HG03575 (cell line): ENCODE data around the gene VPS13C.

Experiments used
- ATAC-seq: cut with Tn5 transposase; IDR thresholded peaks from one replicate; pipeline ENCODE4 v1.9.1; 2021; ENCODE audit not compliant: unreplicated experiment, insufficient number of reproducible peaks, low FRiP score; ENCODE audit errors: extremely low read depth

Gene VPS13C

GRCh38 chr15:61906961-61907752 lies 153.1 kb downstream of the VPS13C start:
- ATAC-seq = no peak

DNA sequence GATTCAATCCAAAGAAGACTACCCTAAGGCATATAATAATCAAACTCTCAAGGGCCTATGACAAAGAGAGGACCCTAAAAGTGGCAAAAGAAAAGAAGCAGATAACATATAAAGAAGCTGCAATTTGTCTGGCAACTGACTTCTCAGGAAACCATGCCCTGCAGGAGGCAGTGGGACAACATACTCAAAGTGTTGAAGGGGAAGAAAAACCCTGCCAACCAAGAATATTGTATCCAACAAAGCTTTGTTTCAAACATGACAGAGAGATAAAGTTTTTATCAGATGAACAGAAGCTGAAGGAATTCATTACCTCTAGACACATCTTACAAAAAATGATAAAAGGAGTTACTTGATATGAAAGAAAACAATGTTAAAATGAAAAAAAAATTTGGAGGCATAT lies 167.1 kb downstream of the VPS13C start:
- ATAC-seq = no peak

- ATAC-seq = no peak
These were observed 168.1 kb downstream of the VPS13C start for GRCh38 chr15:61892140-61892539.

- no peak for ATAC-seq
These were observed 170.1 kb downstream of the VPS13C start for GRCh38 chr15:61890106-61890505.

DNA sequence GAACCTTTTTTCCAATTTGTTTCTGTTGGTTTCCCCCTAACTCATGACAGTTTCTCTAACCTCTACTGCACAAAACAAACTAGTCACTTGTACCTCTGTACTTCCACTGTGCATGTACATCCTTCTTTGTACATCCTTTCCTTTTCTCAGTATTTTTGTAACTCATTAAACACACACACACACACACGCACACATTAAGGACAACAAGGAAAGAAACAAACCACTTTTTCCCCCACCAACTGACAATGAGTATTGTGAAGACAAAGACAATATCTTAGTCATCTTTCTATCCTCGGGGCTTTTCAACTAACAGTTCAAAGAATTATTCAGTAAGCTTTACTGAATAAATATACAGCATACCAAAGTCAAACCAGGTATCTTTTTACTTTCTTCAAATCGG lies 170.5 kb downstream of the VPS13C start:
- ATAC-seq = no peak

GRCh38 chr15:61888074-61888780 lies 172.0 kb downstream of the VPS13C start:
- no peak for ATAC-seq

GRCh38 chr15:61880084-61880483 lies 180.2 kb downstream of the VPS13C start:
- ATAC-seq = no peak

- ATAC-seq = no peak
These were observed 181.0 kb downstream of the VPS13C start for GRCh38 chr15:61879219-61879618.

DNA sequence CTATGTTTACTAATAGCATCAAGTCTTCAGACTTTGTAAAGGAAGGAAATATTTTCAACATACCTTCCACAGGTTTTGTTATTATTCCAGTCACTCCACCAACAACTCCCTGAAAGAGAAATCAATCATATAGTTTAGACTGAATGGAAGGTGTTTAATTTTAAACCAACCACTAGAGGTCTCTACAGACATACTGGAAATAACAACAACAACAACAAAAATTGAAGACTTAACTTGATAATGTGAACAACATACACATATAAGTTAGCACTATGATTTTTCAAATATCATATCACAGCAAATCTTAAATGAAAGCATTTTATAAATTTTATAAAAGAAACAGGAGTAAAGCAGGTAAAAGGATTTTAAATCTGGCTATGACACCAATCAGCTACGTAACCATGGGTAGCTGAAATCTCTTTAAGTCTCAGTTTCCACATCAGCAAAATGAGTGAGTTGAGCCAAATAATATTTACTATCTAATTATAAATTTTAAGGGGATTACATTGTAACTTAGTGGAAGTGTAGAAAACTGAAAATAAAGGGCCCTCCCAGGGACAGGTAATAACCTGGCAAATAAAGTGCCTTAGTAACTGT lies 188.2 kb downstream of the VPS13C start:
- ATAC-seq = no peak

DNA sequence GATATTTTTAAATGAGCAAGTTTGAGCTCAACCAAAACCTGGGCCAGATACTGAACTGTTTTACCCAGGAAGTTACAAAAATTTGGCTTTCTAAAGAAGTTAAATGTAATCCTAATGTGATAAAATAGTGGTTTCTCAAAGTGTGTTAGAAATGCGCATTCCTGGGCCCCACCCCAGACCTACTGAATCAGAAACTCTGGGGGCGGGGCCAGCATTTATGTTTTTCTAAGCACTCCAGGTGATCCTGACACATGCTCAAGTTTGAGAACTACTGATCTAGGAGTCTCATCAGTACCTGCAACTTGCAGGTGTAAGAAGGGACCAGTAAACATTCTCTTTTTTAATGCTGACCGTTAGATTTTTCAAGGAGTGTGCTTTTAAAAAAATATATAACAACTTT lies 190.6 kb downstream of the VPS13C start:
- no peak for ATAC-seq

GRCh38 chr15:61861962-61862361 lies 198.3 kb downstream of the VPS13C start:
- no peak for ATAC-seq

GRCh38 chr15:61857169-61857829 lies 202.9 kb downstream of the VPS13C start:
- no peak for ATAC-seq

DNA sequence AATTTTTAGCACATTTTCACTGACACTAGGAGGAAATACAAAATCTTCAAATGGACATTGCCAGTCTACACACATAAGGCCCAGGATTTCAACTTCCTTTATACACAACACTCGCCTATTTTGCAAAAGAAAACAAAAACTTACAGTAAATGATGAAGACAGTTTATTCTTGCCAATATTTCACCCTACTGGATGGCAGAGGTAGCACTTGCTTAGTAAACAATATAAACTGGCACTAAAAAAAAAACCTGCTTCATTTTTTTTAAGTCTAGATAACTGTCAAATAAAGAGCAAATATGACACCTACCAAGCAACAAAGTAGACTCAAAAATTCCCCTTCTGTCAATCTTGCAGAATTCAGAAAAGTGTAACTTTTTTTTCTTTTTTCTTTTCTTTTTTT lies 204.0 kb downstream of the VPS13C start:
- no peak for ATAC-seq

- no peak for ATAC-seq
These were observed 207.1 kb downstream of the VPS13C start for GRCh38 chr15:61853195-61853594.

GRCh38 chr15:61851955-61852354 lies 208.3 kb downstream of the VPS13C start:
- ATAC-seq = no peak

GRCh38 chr15:61849447-61849846 lies 210.8 kb downstream of the VPS13C start:
- no peak for ATAC-seq

GRCh38 chr15:61841466-61841865 lies 218.8 kb downstream of the VPS13C start:
- ATAC-seq = no peak

DNA sequence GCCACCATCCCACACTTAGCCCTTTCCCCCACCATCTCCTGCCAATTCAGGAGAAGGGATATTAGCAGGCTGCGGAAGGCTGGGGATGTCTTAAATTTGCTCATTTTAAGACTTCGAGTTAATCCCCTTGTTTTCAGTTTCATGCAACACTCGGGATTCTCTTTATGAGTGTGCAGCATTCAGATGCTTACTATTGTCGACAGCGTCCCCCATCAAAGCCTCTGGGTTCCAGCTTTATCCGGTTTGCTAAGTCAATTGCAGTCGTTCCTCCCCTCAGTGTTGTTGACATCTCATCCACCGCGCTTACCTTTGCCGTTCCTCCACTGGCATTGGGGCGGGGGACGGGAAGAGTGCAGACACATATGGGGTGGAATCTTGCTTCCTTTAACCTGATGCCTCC lies 220.2 kb downstream of the VPS13C start:
- ATAC-seq = no peak

GRCh38 chr15:61839546-61839945 lies 220.7 kb downstream of the VPS13C start:
- no peak for ATAC-seq
